Left ventricle myocardium inferior (tissue), 1 donor: Measurements from ENCODE around the gene TCF3. TPM values are rescaled to one million over a fixed set of nuclear protein-coding genes. Genes with fewer than 3 reads are reported as not detected.

ENCODE experiments used
- DNase-seq: peaks from one replicate; pipeline ENCODE4 v3.0.0-alpha.2; 2020
- H3K27ac ChIP-seq: fragments of 200-600 bp; replicated peaks from 2 replicates; pipeline ENCODE4 v1.8.0; 2021
- H3K27me3 ChIP-seq: fragments of 200-600 bp; 2 replicates; pipeline ENCODE4 v1.8.0; 2021; ENCODE audit warnings: low read depth
- H3K36me3 ChIP-seq: fragments of 200-600 bp; 2 replicates; pipeline ENCODE4 v1.8.0; 2021
- H3K4me1 ChIP-seq: fragments of 200-600 bp; 2 replicates; pipeline ENCODE4 v1.8.0; 2021
- H3K4me3 ChIP-seq: fragments of 200-600 bp; 2 replicates; pipeline ENCODE4 v1.8.0; 2021; ENCODE audit warnings: mild to moderate bottlenecking, moderate library complexity
- H3K9me3 ChIP-seq: fragments of 200-600 bp; replicated peaks from 2 replicates; pipeline ENCODE4 v1.8.0; 2021
- intact Hi-C: fragments of 100-400 bp; cut with micrococcal nuclease; formaldehyde crosslinking; loops from one replicate; pipeline ENCODE4 v1.11.0; 2022
- total RNA-seq: library from RNA; stranded (reverse); fragmentation: NEBNext Ultra II Directional; extraction: Animal tissue kit (Norgen Biotek cat#: 25700); gene quantifications from one replicate; pipeline ENCODE4 v1.2.1, GENCODE V29; 2021
- TF ChIP-seq, protein P1 (sequence below): fragments of 200-600 bp; IDR thresholded peaks from 2 replicates; pipeline ENCODE4 v1.8.0; 2021; ENCODE audit warnings: antibody characterized with exemption, mild to moderate bottlenecking, borderline replicate concordance
- donor health status: DM: no; HTN: yes; CAD: no; lungs with severe emphysema.

The TCF3 gene
- total RNA-seq, 1 donor from 2014 or later, result 18.4 TPM

- intact Hi-C loops, result no loop called here
- peaks cover 75% of the 10 kb centered on the region for H3K36me3 ChIP-seq
- H3K27me3 ChIP-seq, result no peaks in the 10 kb centered on the region
- no peak overlapping the region for H3K27ac ChIP-seq
- no peaks in the 10 kb centered on the region for H3K9me3 ChIP-seq
- TF ChIP-seq, protein P1, sequence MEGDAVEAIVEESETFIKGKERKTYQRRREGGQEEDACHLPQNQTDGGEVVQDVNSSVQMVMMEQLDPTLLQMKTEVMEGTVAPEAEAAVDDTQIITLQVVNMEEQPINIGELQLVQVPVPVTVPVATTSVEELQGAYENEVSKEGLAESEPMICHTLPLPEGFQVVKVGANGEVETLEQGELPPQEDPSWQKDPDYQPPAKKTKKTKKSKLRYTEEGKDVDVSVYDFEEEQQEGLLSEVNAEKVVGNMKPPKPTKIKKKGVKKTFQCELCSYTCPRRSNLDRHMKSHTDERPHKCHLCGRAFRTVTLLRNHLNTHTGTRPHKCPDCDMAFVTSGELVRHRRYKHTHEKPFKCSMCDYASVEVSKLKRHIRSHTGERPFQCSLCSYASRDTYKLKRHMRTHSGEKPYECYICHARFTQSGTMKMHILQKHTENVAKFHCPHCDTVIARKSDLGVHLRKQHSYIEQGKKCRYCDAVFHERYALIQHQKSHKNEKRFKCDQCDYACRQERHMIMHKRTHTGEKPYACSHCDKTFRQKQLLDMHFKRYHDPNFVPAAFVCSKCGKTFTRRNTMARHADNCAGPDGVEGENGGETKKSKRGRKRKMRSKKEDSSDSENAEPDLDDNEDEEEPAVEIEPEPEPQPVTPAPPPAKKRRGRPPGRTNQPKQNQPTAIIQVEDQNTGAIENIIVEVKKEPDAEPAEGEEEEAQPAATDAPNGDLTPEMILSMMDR, result no peak
- no peak for DNase-seq
- H3K4me1 ChIP-seq, result peaks cover 9% of the 10 kb centered on the region
- H3K4me3 ChIP-seq, result no peak overlapping the region
These were observed 70.2 kb downstream of the TCF3 start for GRCh38 chr19:1582201-1582600.

DNA sequence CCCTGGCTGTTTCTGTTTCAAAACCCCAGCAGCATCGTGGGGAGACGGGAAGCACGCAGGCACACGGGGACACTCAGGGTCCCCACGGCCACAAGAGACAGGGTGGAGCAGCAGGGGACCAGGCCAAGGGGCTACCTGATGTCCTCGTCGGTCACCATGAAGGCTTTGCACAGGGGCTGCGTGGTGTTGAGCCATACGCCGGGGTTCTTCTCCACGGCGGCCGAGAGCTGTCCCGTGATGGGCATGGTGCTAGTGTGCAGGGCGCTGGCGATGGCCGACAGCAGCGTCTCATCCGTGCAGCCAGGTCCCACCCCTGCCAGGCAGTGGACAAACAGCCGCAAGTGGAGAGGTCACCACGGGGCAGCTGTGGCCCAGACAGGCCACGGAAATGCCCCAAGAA, 71.5 kb downstream of the TCF3 start:
- no peak overlapping the region for H3K4me3 ChIP-seq

GRCh38 chr19:1580382-1580781, 72.0 kb downstream of the TCF3 start:
- DNase-seq, result no peak
- H3K36me3 ChIP-seq, result peaks cover 81% of the 10 kb centered on the region
- TF ChIP-seq, protein P1, result no peak
- no peak overlapping the region for H3K4me3 ChIP-seq
- no peaks in the 10 kb centered on the region for H3K9me3 ChIP-seq
- peaks cover 14% of the 10 kb centered on the region for H3K4me1 ChIP-seq
- no peaks in the 10 kb centered on the region for H3K27me3 ChIP-seq
- H3K27ac ChIP-seq, result no peak overlapping the region
- intact Hi-C loops, result no loop called here

More for the DNA sequence above, 71.5 kb downstream of the TCF3 start:
- intact Hi-C loops, result no loop called here
- Histone ChIP-seq H3K36me3 (peaks cover 81% of the 10 kb centered on the region), H3K27me3 (no peaks in the 10 kb centered on the region), H3K9me3 (no peaks in the 10 kb centered on the region), H3K4me1 (peaks cover 14% of the 10 kb centered on the region), H3K27ac (no peak overlapping the region)
- no peak for DNase-seq
- TF ChIP-seq, protein P1, result no peak

DNA sequence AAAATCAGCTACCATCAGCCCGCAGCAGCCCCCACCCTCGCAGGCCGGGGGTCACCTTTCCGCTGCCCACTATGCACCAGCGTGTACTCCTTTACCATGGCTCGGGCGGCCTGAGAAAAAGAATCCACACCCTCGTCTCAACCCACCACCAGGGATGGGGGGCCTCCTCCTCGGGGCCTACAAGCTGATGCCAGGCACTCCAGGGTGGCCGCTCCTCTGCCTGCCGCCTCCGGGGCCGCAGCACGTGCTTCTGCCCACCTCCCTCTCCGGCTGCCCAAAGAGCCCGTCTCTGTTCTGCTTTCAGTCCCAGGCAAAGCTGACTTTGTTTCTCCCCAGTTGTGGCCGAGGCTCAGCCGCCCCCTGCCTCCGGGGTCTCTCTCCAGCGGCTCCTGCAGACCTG, 73.2 kb downstream of the TCF3 start:
- no peak overlapping the region for H3K27ac ChIP-seq
- DNase-seq, result no peak
- TF ChIP-seq, protein P1, result no peak
- no peak overlapping the region for H3K4me3 ChIP-seq
- H3K27me3 ChIP-seq, result no peaks in the 10 kb centered on the region
- peaks cover 74% of the 10 kb centered on the region for H3K36me3 ChIP-seq
- no peaks in the 10 kb centered on the region for H3K9me3 ChIP-seq
- intact Hi-C loops, result no loop called here
- H3K4me1 ChIP-seq, result peaks cover 14% of the 10 kb centered on the region

DNA sequence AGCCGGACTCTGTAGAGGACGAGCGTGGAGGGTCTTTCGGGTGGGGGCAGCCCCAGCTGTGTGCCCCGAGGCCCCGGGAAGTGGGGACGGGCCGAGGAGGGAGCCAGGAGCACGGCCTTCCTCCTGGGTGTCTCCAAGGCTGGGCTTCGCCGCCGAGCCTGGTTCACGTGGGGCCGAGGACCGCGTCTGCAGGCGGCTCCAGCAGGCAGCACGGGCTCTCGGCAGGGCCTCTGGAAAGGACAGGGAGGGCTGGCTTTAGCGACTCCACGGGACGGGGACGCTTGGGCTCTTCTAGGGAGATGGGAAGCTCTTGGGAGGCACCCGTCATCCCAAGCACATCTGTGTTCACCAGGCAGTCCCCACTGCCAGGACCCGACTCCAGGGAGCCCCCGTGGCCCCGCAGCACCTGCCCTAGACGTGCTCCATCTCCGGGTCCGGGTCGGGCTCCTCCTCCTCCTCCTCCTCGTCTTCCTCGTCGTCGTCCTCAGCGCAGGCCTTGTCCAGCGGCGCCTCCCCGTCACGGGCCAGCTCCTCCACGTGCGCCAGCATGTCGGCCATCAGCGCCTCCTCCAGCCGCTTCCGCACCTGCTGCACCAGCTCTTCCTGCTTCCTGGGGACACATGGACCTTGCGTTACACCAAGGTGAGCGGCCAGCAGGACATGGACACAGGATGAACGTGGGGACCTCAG, 74.3 kb downstream of the TCF3 start:
- H3K27me3 ChIP-seq, result no peaks in the 10 kb centered on the region
- peaks cover 63% of the 10 kb centered on the region for H3K36me3 ChIP-seq
- peak overlapping the region; percentile 71 for H3K27ac ChIP-seq
- TF ChIP-seq, protein P1, result no peak
- intact Hi-C loops, result no loop called here
- H3K9me3 ChIP-seq, result no peaks in the 10 kb centered on the region
- peak overlapping the region; percentile 15 for H3K4me3 ChIP-seq
- no peak for DNase-seq
- peaks cover 14% of the 10 kb centered on the region for H3K4me1 ChIP-seq
